Activated CD4-positive, alpha-beta T cell treated with anti-CD3 and anti-CD28 coated beads for 1 hour (primary cell): ENCODE results near the gene GPSM3.

Experiments
- DNase-seq: peaks from one replicate; pipeline ENCODE4 v3.0.0-alpha.2; 2020

The GPSM3 gene

DNA sequence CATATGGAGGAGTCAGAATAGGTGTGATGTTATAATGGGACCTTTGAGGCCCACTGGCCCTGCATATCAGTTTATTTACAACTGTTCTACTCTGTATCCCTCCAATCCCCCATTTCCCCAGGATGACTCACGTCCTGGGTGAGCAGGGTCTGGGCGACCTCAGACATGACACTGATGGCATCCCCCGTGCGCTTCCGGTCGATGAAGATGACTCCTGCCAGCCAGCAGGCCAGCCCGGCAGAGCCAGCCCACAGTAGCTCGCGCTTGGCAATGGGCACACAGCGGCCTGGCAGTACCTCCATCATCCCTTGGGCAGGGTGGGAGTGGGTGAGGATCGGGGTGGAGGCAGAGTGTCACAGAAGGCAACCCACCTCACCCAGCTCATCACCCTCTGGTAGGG, 22.1 kb downstream of the GPSM3 start:
- no peak for DNase-seq

DNA sequence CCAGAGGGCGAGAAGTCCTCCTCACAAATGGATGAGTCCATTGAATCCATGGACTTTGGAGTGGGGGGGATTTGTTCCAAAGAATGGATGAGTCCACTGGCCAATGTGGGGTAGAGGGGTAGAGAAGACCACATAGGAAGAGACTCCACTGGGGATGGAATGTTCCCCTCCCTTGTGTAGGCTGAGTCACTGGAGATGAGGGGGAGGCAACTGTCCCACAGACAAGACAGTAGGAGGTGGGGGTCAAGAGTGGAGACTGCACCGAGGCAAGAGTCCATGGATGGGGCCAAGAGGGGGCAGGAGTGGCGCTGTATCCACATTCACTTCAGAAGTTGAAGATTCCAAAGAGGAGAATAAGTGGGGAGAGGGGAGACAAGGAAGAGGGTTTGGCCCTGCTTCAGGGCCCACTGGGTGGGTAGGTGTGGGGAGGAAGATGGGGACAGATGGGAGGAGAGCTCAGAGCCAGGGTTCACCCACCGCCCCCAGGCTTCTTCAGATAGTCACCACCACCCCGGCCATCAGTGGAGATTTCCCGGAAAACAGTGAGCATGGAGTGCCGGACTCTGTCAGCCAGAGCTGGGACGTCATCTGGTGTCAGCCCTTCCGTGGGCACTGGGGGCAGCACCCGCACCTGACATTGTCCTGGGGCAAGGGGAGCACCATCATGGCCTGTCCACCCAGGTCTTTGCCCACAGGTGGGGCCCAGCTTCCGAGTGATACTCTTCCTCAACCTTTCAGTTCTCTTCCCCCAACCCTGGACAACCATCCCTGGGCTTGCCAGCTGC, 23.4 kb downstream of the GPSM3 start:
- no peak for DNase-seq

- DNase-seq, result no peak
These were observed 24.1 kb downstream of the GPSM3 start for GRCh38 chr6:32168350-32168749.

GRCh38 chr6:32167761-32168262, 24.6 kb downstream of the GPSM3 start:
- no peak for DNase-seq

- DNase-seq, result no peak
These were observed 25.2 kb downstream of the GPSM3 start for GRCh38 chr6:32167154-32167760.

DNA sequence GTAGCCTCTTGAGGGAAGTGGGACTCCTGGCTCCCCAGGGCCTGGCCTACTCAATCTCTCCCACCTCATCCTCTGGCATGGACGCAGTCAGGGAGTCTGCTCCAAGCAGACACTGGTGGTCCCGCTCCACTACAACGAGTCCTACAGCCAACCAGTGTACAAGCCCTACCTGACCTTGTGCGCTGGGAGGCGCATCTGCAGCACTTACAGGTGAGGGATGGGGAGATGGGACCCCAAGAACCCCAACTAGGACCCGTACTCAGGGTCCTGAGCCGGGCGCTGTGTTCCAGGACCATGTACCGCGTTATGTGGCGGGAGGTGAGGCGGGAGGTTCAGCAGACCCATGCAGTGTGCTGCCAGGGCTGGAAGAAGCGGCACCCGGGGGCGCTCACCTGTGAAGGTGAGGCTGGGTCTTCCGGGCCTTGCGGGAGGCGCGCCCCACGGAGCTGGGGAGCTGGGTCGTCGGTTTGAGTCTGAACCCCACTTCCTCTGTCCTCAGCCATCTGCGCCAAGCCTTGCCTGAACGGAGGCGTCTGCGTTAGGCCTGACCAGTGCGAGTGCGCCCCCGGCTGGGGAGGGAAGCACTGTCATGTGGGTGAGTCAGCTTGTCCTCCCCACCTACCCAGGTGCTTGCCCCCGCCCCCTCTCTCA, 25.9 kb downstream of the GPSM3 start:
- no peak for DNase-seq

DNA sequence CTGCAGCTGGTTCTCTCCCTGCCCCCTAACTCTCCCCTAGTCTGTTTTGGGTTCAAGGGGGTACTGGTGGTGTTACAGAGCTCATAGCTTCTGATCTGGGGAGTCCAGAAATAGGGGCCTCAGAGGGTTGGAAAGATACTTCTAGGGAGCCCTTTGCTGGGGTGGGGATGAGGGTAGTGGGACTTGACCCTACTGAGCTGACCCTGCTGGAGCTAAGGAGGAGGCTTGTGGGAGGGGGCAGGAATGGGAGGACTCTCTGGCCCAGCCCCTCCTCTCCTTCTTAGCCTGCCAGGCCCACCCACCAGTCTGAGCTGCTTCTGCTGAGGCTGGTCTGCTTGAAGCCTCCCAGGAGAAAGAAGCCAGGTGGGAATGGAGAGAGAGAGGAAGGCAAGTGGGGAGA, 28.1 kb downstream of the GPSM3 start, which contains the start of gene EGFL8:
TSS of gene EGFL8 (plus strand) at position 301 of the 400 bp plus-strand sequence. CDS start 1,571 bp downstream, outside the sequence.
- DNase-seq, result no peak

DNA sequence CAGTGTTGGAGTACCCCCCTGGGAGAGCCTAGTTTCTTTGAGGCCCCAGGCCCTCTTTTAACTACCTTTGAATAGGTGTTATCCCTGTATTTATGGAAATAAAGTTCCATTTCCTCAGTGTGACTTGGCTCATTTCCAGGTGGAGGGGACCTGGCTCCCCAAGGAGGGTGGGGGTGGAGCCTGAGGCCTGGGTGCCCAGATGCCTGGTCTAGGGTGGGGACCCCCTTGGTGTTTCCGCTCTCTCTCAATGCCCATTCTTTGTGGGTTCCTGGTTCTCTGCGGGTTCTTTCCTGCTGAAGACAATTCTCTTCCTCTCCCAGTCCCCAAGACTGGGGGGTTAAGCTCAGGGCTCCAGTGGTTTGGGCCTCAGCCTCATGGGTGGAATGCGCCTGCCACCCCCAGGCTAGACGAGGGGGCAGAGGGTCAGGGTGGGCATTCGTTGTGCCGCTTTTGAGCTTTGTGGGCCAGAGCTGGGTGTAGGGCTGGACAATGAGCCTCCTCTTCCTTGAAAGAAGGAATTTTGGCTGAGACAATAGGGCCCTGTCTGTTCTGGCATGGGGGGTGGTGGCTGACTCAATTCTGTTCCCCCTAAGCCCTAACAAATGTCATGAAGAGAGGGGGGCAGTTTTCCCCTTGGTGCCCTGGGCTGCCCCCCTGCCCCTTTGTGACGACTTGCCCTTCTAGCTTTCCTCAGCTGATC, 28.7 kb downstream of the GPSM3 start:
- DNase-seq, result no peak

DNA sequence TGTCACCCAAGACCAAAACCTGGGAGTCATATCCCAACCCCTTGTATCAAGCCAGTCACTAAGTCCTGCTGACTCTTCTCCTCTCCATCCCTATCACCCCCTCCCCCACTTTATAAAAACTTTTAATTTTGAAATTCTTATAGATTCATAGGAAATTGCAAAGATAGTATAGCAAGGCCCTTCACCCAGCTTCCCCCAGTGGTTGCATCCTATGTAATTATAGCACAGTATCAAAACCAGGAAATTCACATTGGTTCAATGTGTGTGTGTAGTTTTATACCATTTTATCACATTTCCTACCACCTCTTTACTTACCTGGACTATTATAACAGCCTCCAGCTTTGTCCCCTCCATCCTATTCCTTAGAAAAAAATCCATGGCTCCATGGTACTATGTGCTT, 34.4 kb downstream of the GPSM3 start:
- DNase-seq, result no peak

GRCh38 chr6:32156891-32157290, 35.6 kb downstream of the GPSM3 start:
- no peak for DNase-seq

DNA sequence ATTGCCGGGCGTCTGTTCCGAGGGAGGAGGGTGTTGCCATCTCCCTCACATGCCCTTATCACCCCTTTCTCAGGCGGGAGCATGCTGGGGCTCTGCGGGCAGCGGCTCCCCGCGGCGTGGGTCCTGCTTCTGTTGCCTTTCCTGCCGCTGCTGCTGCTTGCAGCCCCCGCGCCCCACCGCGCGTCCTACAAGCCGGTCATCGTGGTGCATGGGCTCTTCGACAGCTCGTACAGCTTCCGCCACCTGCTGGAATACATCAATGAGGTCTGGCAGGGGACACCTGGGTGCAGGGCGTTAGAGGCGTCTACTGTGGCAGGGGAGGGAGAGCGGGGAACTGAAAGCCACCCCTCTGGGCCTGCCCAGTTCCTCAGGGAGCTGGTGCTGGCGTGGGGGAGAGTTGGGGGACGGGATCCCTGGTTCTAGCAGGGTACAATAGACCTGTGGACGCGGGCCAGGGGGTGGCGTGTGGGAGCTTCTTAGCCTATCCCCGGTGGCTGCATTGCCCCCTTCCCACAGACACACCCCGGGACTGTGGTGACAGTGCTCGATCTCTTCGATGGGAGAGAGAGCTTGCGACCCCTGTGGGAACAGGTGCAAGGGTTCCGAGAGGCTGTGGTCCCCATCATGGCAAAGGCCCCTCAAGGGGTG, 37.8 kb downstream of the GPSM3 start:
- DNase-seq, result peak; percentile 50

DNA sequence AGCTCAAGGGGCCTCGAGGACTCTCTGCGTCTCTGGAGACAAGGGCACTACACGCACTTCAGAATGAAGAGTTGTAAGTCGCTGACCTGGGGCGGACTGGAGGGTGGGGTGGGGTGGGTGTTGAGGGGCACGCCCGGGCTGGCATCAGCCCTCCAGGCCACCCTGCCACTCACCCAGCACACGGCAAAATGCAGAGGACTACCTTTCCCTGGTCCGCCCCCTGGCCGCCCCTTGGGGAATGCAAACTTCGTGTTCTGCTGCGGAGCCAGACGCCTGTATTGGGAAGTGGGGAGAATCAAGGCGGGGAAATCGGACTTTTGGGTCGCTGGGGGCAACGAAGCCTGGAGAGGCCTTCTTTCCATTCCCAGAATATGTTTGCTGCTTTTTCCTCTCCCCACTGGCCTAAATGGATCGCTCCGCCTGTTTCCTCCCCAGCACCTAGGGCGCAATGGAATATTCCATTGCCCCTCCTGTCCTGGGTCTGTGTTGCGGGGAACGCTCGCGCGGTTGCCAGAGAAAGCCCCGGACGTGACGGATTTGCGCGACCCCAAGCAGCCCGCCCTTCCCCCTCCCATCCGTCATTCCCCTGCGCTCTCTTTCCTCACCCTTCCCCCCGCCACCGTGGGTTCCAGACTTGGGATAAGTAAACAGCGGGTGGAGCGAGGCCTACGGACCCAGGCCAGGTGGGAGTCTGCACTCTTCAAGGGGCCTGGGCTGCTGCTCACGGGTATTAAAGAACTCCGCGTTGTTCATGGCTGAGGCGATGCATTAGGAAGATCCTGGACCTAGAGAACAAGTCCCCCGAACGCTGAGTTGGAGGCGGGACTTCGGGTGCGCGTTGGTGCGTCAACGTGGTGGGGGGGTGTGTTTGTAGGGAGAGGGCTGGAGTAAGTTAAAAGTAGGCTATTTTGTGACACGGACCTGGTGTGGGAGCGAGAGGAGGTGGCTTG, 38.6 kb downstream of the GPSM3 start, which contains the start of gene PPT2:
TSS of gene PPT2 (plus strand) at position 578 of the 950 bp plus-strand sequence. CDS start 454 bp downstream, outside the sequence.
- DNase-seq, result peak; percentile 55

DNA sequence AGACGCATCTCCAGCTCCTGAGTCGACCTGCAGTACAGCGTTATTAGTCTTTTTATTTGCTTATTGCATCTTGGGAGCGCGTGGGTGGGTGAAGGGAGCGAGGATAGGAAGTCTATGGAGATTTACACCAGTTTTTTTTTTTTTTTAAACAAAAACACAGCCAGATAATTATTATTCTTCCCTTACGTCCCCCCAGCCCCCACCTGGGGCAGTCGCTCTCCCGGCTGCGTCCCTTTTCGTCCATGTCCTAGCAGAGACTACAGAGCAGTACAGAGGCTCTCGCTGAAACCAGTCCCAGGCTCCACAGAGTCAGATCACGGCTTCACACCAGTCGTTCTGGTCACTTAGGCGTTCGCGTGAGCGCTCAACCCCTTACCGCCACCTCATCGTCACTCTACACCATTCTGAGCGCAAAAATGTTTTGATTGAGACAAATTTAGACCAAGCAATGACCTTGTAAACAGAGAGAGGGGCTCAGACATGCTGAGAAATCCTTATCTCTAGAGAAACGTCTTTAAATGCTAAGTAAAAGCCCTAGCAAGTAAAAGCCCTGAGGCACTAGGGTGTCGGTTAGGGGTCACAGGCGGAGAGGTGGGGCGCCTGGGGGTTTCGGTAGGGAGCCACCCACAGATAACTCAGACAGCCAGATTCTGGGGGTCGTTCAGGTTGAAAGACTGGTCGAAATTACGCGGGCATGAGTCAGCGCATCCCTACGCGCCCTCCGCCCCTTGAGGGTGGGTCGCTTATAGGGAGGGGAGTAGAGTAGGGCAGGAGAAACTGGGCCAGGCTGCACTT, 39.5 kb downstream of the GPSM3 start:
- DNase-seq, result no peak

GRCh38 chr6:32151863-32152768, 40.3 kb downstream of the GPSM3 start, which contains the start of gene PRRT1:
Gene PRRT1, minus strand, starts transcription at chr6:32151939. Its CDS starts 112 bp downstream, at chr6:32151827.
- DNase-seq, result no peak

DNA sequence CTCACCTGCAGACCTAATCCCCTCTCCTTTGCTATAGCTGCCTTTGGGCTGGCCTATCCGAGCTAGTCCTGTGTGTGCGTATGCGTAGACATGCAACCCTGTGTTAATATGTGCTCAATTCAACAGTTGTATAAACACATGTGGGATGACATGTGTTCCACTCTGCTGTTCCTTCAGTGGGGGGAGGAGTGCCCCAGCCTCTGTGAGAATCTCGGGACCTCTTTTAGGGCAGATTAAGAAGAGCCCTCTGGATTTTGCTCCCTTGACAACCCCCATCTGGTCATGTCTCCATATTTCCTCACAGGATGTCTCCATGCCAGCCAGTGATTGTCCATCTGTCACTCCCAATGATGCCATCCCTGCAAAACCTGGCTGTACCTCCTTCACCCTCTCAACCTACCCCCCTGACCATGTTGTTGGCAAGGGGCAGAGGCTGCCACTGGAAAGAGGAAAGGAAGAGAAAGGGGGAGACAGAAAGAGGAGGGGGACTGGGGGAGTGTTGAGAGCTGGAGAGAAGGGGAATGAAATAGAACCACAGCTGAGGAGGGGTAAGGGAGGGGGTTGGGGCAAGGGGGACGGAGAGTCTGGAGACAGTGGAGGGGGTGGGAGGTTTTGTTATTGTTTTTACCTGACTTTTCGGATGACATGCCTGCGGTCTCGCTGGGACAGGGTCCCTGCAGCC, 41.1 kb downstream of the GPSM3 start:
- DNase-seq, result no peak

DNA sequence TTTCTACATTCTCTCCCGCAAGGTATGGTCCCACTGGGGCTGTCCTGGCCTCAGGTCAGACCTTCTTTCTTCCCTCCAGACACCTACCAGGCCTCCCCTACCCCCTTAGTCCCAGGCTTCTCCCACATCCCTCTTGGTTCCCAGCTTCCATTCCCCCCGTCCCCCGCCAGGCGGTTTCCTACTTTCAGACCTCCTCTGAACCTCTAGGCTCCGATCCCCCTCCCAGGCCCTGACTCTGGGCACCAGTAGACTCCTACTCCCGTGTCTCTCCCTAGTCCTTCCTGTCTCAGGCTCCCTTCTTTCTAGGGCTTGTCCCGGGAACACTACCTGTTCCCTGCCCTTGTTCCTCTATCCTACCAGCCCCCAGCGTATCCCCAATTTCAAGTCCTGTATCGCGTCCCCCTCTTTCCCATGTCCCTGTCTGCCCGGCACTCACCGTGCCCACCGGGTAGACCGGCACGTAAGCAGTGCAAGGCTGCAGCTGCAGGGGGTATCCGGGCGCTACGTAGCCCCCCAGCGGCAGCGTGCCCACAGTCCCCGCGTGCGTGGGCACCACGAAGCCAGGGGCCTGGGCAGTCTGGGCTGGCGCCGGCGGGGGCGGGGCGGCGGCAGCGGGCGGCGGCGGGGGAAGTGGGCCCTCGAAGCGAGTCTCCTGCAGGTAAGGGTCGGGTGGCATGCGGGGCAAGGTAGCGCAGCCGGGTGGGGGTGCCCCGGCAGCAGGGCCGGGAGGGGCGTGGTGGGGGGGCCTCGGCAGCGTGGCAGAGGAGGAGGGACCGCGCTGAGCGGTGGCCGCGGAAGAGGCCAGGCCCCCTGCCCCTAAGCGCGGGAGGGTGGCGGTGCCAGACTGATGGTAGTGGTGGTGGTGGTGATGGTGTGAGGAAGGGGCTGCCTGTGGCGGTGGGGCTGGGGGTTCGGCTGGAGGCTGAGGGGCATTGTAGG, 42.2 kb downstream of the GPSM3 start:
- DNase-seq, result no peak

GRCh38 chr6:32149092-32149755, 43.2 kb downstream of the GPSM3 start:
- no peak for DNase-seq
